ENCODE data around the gene MEX3C.

- no peak for TF ChIP-seq CTCF (IDR thresholded peaks at IDR 0.05)
- no peak for TF ChIP-seq EP300 (IDR thresholded peaks at IDR 0.05)
- no peak for TF ChIP-seq POLR2AphosphoS5 (IDR thresholded peaks at IDR 0.05)
- no peak for TF ChIP-seq POLR2A (IDR thresholded peaks at IDR 0.05)
Observed at GRCh38 chr18:51190000-51190399, 7.5 kb downstream of the MEX3C start.

All from stomach (tissue), 4 donors.